Activated T-cell treated with anti-CD3 and anti-CD28 coated beads, Interleukin-2, amount 50 U/mL, for 72 hours (primary cell): ENCODE data around the gene SELPLG. TPM values are rescaled to one million over a fixed set of nuclear protein-coding genes. Genes with fewer than 3 reads are reported as not detected.
"Not testable (repeated sequence)": the region's sequence is repeated elsewhere in the genome, so short reads cannot be mapped to it uniquely, and the experiment has no call there.

ENCODE experiments used
- ATAC-seq, 2 donors: fragments of 150-1000 bp; cut with Tn5 transposase; replicated peaks in 1 of 2; 2 replicates each; pipeline ENCODE4 v1.10.0; 2021; ENCODE audit warnings: moderate library complexity in 2 of 2, mild to moderate bottlenecking in 1 of 2
- DNase-seq, 2 donors: peaks; one replicate each; pipeline ENCODE4 v3.0.0; 2021 to 2022; ENCODE audit warnings: mixed read lengths in 1 of 2
- H3K27ac Mint-ChIP-seq: one replicate; pipeline ENCODE4 v1.8.0; 2022; ENCODE audit warnings: mild to moderate bottlenecking, moderate library complexity, mixed read lengths
- H3K27me3 Mint-ChIP-seq: one replicate; pipeline ENCODE4 v1.8.0; 2022; ENCODE audit warnings: low read depth, mixed read lengths
- H3K36me3 Mint-ChIP-seq, 2 donors: one replicate each; pipeline ENCODE4 v1.8.0; 2022; ENCODE audit warnings: mixed read lengths in 2 of 2, mild to moderate bottlenecking in 1 of 2; ENCODE audit not compliant: insufficient read depth in 2 of 2
- H3K4me1 Mint-ChIP-seq: one replicate; pipeline ENCODE4 v1.8.0; 2022; ENCODE audit warnings: low read depth, mixed read lengths
- H3K4me3 Mint-ChIP-seq, 2 donors: one replicate each; pipeline ENCODE4 v1.8.0; 2022; ENCODE audit warnings: mild to moderate bottlenecking in 2 of 2, mixed read lengths in 2 of 2, moderate library complexity in 2 of 2
- H3K9me3 Mint-ChIP-seq, 2 donors: one replicate each; pipeline ENCODE4 v1.8.0; 2022; ENCODE audit warnings: mixed read lengths in 2 of 2
- total RNA-seq, 2 donors: library from RNA; stranded (reverse); gene quantifications; one replicate each; pipeline ENCODE4 v1.2.3, GENCODE V29; 2022

SELPLG gene
- total RNA-seq, 2 donors from 2014 or later, result 49.6 to 55.4 TPM

DNA sequence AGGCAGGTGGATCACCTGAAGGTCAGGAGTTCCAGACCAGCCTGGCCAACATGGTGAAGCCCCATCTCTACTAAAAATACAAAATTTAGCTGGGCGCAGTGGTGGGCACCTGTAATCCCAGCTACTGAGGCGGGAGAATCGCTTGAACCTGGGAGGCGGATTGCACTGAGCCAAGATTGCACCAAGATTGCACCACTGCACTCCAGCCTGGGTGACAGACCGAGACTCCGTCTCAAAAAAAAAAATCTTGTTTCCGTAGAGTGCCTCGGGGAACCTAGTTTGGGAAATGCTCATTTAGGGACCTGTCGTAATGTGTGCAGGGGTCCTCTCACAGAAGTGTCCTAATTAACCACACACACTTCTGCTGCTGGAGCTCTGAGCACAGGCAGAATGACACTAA lies 43.2 kb downstream of the SELPLG start:
- not testable (repeated sequence) for H3K9me3 Mint-ChIP-seq, H3K36me3 Mint-ChIP-seq, H3K4me1 Mint-ChIP-seq, H3K27me3 Mint-ChIP-seq, H3K27ac Mint-ChIP-seq, ATAC-seq, H3K4me3 Mint-ChIP-seq, DNase-seq

GRCh38 chr12:108589840-108590229 lies 43.9 kb downstream of the SELPLG start:
- H3K9me3 Mint-ChIP-seq, result no peaks in the 10 kb centered on the region
- H3K27me3 Mint-ChIP-seq, result peaks cover 1% of the 10 kb centered on the region
- DNase-seq (no peak), ATAC-seq (no peak)
- H3K27ac Mint-ChIP-seq, result no peak overlapping the region
- no peaks in the 10 kb centered on the region for H3K4me1 Mint-ChIP-seq
- H3K4me3 Mint-ChIP-seq, result no peak overlapping the region
- no peaks in the 10 kb centered on the region for H3K36me3 Mint-ChIP-seq

GRCh38 chr12:108589028-108589839 lies 44.5 kb downstream of the SELPLG start:
- Mint-ChIP-seq H3K4me3 (no peak overlapping the region), H3K9me3 (no peaks in the 10 kb centered on the region), H3K27ac (no peak overlapping the region), H3K4me1 (no peaks in the 10 kb centered on the region), H3K36me3 (no peaks in the 10 kb centered on the region), H3K27me3 (peaks cover 5% of the 10 kb centered on the region)
- no peak for DNase-seq
- ATAC-seq, result no peak

- no peak for ATAC-seq
- no peak overlapping the region for H3K4me3 Mint-ChIP-seq
- no peaks in the 10 kb centered on the region for H3K4me1 Mint-ChIP-seq
- H3K27ac Mint-ChIP-seq, result no peak overlapping the region
- H3K36me3 Mint-ChIP-seq, result no peaks in the 10 kb centered on the region
- H3K9me3 Mint-ChIP-seq, result no peaks in the 10 kb centered on the region
- peaks cover 5% of the 10 kb centered on the region for H3K27me3 Mint-ChIP-seq
- DNase-seq, result no peak
These were observed 45.9 kb downstream of the SELPLG start for GRCh38 chr12:108587826-108588225.

DNA sequence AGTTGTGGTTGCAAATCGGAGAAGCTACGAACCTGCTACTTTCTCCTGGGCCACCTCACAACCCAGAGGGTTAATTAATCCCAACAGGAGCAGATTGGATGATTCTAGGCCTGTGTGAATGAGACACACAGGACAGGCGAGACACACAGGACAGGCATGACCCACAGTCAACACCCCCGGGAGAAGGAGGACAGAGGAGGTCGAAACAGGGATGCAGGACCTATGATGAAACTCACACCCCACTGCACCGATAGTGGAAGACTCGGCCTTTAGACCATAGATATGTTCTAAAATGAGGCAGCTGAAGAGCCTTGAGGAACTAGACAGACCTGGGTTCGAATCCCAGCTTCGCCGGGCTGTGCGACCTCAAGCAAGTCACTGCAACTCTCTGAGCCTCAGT lies 47.4 kb downstream of the SELPLG start:
- H3K27me3 Mint-ChIP-seq, result peaks cover 5% of the 10 kb centered on the region
- H3K36me3 Mint-ChIP-seq, result no peaks in the 10 kb centered on the region
- H3K9me3 Mint-ChIP-seq, result no peaks in the 10 kb centered on the region
- DNase-seq, result no peak
- H3K27ac Mint-ChIP-seq, result no peak overlapping the region
- H3K4me1 Mint-ChIP-seq, result no peaks in the 10 kb centered on the region
- ATAC-seq, result no peak
- no peak overlapping the region for H3K4me3 Mint-ChIP-seq

- Mint-ChIP-seq H3K27ac (no peak overlapping the region), H3K27me3 (peaks cover 5% of the 10 kb centered on the region), H3K4me1 (no peaks in the 10 kb centered on the region), H3K9me3 (no peaks in the 10 kb centered on the region), H3K36me3 (no peaks in the 10 kb centered on the region), H3K4me3 (no peak overlapping the region)
- DNase-seq (no peak), ATAC-seq (no peak)
These were observed 47.8 kb downstream of the SELPLG start for GRCh38 chr12:108585864-108586263.

DNA sequence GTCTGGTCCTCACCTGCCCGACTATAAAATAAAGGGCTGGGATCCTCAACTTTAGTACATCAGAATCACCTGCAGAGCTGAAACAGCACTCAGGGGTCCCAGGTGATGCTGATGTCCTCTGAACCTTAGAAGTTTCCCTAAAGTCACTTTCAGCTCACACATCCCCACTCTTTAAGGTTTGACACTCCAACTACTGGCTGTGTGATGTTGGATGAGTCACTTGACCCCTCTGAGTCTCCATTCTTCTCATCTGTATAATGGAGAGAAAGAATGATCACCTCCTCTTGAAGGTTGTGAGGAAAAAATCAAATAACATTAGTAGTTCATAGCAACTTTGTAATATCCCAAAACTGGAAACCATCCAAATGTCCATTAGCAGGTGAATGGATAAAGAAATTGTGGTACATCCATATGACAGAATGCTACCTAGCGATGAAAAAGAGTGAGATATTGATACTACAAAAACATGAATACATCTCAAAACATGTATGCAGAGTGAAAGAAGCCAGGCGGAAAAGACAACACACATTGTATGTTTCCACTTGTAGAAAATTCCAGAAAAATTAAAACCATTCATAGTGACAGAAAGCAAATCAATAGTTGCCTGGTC lies 49.1 kb downstream of the SELPLG start:
- ATAC-seq (no peak), DNase-seq (no peak)
- Mint-ChIP-seq H3K4me3 (no peak overlapping the region), H3K36me3 (no peaks in the 10 kb centered on the region), H3K9me3 (no peaks in the 10 kb centered on the region), H3K27ac (no peak overlapping the region), H3K27me3 (peaks cover 5% of the 10 kb centered on the region), H3K4me1 (no peaks in the 10 kb centered on the region)

DNA sequence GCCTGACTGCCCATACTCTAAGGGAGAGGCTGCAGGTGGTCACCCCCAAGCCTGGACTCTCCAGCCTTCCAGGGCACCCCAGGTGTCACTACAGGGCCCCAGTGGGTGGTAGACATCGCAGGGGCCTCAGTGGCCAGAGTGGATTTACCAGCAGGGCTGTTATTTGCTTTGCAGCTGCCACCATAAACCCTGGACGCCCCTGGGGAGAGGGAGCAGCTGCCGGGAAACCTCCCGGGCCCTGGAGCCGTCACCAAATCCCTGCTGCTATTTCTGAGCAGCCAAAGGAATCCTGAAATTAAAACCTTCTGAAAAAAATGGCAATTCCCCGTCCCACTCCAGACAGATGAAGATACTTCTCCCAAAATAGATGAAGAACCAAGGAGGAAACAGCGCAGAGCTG lies 49.7 kb downstream of the SELPLG start:
- H3K36me3 Mint-ChIP-seq, result no peaks in the 10 kb centered on the region

DNA sequence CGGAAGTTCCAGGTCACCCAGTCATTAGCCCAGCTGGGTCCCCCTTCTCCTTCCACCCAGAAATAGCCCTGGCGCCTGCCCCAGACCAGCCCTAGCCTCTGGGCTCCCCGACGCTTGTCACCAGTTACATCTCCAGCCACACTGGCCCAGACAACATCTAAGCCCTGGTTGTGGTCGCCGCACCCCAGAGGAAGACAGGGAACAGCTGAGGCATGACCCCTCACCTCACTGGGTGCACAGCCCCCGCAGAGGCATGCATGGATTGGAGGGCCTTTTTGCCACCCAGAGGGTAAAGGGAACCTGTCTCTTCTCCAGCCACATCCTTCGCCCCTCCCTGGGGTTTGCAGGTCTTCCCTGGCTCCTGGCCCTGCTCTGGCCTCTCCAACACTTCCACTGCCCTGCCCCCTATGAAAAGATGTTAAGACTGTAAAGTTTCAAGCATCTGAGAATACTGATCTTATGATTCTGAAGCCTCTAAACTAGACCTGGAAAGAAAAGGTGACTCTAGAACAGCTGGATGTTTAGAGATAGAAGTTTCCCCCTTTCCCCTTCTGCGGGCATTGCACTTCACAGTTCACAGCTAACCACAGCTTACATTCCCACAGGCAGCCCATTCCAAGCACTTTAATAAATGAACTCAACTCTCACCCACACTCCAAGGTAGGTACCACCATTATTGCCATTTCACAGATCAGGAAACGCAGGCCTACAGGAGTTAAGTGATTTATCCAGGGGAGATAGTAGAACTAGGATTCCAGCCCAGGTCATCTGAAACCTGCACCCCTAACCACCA lies 50.5 kb downstream of the SELPLG start:
- Mint-ChIP-seq H3K4me3 (no peak overlapping the region), H3K9me3 (peaks cover 7 to 9% of the 10 kb centered on the region in 2 donors), H3K36me3 (peaks cover 0 to 2% of the 10 kb centered on the region in 2 donors), H3K4me1 (no peaks in the 10 kb centered on the region), H3K27ac (no peak overlapping the region), H3K27me3 (peaks cover 5% of the 10 kb centered on the region)
- DNase-seq (no peak), ATAC-seq (no peak)

More for the DNA sequence above, 49.7 kb downstream of the SELPLG start:
- DNase-seq (no peak), ATAC-seq (no peak)
- no peak overlapping the region for H3K27ac Mint-ChIP-seq
- no peaks in the 10 kb centered on the region for H3K4me1 Mint-ChIP-seq
- peaks cover 5% of the 10 kb centered on the region for H3K27me3 Mint-ChIP-seq
- no peak overlapping the region for H3K4me3 Mint-ChIP-seq
- peaks cover 1 to 2% of the 10 kb centered on the region in 2 donors for H3K9me3 Mint-ChIP-seq

- Mint-ChIP-seq H3K36me3 (peaks cover 0 to 2% of the 10 kb centered on the region in 2 donors), H3K4me1 (no peaks in the 10 kb centered on the region), H3K27me3 (peaks cover 5% of the 10 kb centered on the region), H3K4me3 (no peak overlapping the region), H3K9me3 (peaks cover 7 to 10% of the 10 kb centered on the region in 2 donors), H3K27ac (no peak overlapping the region)
- ATAC-seq, result no peak
- no peak for DNase-seq
These were observed 51.2 kb downstream of the SELPLG start for GRCh38 chr12:108582509-108582908.

- Mint-ChIP-seq H3K27me3 (peaks cover 5% of the 10 kb centered on the region), H3K9me3 (peaks cover 7 to 10% of the 10 kb centered on the region in 2 donors), H3K27ac (no peak overlapping the region), H3K4me3 (no peak overlapping the region), H3K36me3 (peaks cover 0 to 2% of the 10 kb centered on the region in 2 donors), H3K4me1 (no peaks in the 10 kb centered on the region)
- DNase-seq, result no peak
- no peak for ATAC-seq
These were observed 52.1 kb downstream of the SELPLG start for GRCh38 chr12:108581311-108582227.

- Mint-ChIP-seq H3K36me3 (peaks cover 0 to 2% of the 10 kb centered on the region in 2 donors), H3K27ac (no peak overlapping the region), H3K4me1 (peaks cover 8% of the 10 kb centered on the region), H3K9me3 (peaks cover 7 to 10% of the 10 kb centered on the region in 2 donors), H3K27me3 (peaks cover 6% of the 10 kb centered on the region), H3K4me3 (no peak overlapping the region)
- DNase-seq (no peak), ATAC-seq (no peak)
These were observed 53.2 kb downstream of the SELPLG start for GRCh38 chr12:108580531-108580930.
